Activated CD8-positive, alpha-beta T cell treated with anti-CD3 and anti-CD28 coated beads for 36 hours (primary cell): ENCODE data around the gene TMCC1. TPM values are rescaled to one million over a fixed set of nuclear protein-coding genes. Genes with fewer than 3 reads are reported as not detected.

ENCODE experiments used
- ATAC-seq: fragments of 200-7000 bp; cut with Tn5 transposase; one replicate; pipeline ENCODE4 v1.10.0; 2021; ENCODE audit warnings: mild to moderate bottlenecking, moderate library complexity
- CTCF ChIA-PET: fragments of 350-600 bp; sonication (Branson Sonifier 250); formaldehyde crosslinking; loops from one replicate; lab custom pipeline; 2021; ENCODE audit warnings: antibody characterized with exemption; lab: Charles Lee
- POLR2A ChIA-PET: fragments of 350-600 bp; sonication (Branson Sonifier 250); formaldehyde crosslinking; loops from one replicate; lab custom pipeline; 2021; ENCODE audit warnings: antibody characterized with exemption; lab: Charles Lee
- DNase-seq: peaks from one replicate; pipeline ENCODE4 v3.0.0-alpha.2; 2020
- H3K27ac Mint-ChIP-seq: one replicate; pipeline ENCODE4 v1.8.0; 2021; ENCODE audit warnings: mild to moderate bottlenecking, mixed read lengths
- H3K27me3 Mint-ChIP-seq: one replicate; pipeline ENCODE4 v1.8.0; 2021; ENCODE audit warnings: mixed read lengths
- H3K36me3 Mint-ChIP-seq: one replicate; pipeline ENCODE4 v1.8.0; 2021; ENCODE audit warnings: low read depth, mixed read lengths
- H3K4me1 Mint-ChIP-seq: one replicate; pipeline ENCODE4 v1.8.0; 2021; ENCODE audit warnings: low read depth, mixed read lengths
- H3K4me3 Mint-ChIP-seq: one replicate; pipeline ENCODE4 v1.8.0; 2021; ENCODE audit warnings: mild to moderate bottlenecking, moderate library complexity, mixed read lengths
- H3K9me3 Mint-ChIP-seq: one replicate; pipeline ENCODE4 v1.8.0; 2021; ENCODE audit warnings: mixed read lengths
- CTCF ChIP-seq: fragments of 200-600 bp; IDR thresholded peaks from one replicate; pipeline ENCODE4 v1.8.0; 2022; ENCODE audit warnings: antibody characterized with exemption, mild to moderate bottlenecking
- intact Hi-C: fragments of 100-400 bp; cut with micrococcal nuclease; formaldehyde crosslinking; loops from one replicate; pipeline ENCODE4 v1.10.0; 2022
- total RNA-seq, 2 experiments: library from RNA; stranded (reverse); gene quantifications; one replicate each; pipeline ENCODE4 v1.2.3, GENCODE V29; 2021

TMCC1 gene
- total RNA-seq, 2 experiments from 2014 or later = 14.1 to 18.0 TPM

- Mint-ChIP-seq H3K27ac (no peak overlapping the region), H3K4me1 (peaks cover 2% of the 10 kb centered on the region), H3K27me3 (peaks cover 2% of the 10 kb centered on the region), H3K4me3 (no peak overlapping the region), H3K36me3 (no peaks in the 10 kb centered on the region), H3K9me3 (no peaks in the 10 kb centered on the region)
- ChIA-PET POLR2A (no interaction called here), CTCF (no interaction called here)
- no peak for TF ChIP-seq CTCF
- intact Hi-C loops = loop anchor here (10.0 kb wide), 1 partner anchor 444 kb away; no protein-coding TSS in a partner anchor
- DNase-seq = peak; percentile 6
- no peak for ATAC-seq
These were observed 44.8 kb upstream of the TMCC1 start for GRCh38 chr3:129938140-129938930.

- Mint-ChIP-seq H3K4me3 (no peak overlapping the region), H3K27ac (no peak overlapping the region), H3K36me3 (no peaks in the 10 kb centered on the region), H3K9me3 (no peaks in the 10 kb centered on the region), H3K27me3 (peaks cover 2% of the 10 kb centered on the region), H3K4me1 (peaks cover 2% of the 10 kb centered on the region)
- no peak for DNase-seq
- no peak for TF ChIP-seq CTCF
- ChIA-PET CTCF (no interaction called here), POLR2A (no interaction called here)
- ATAC-seq = no peak
- intact Hi-C loops = loop anchor here (10.0 kb wide), 1 partner anchor 443 kb away; no protein-coding TSS in a partner anchor
These were observed 44.2 kb upstream of the TMCC1 start for GRCh38 chr3:129937717-129938116.

- no peaks in the 10 kb centered on the region for H3K27me3 Mint-ChIP-seq
- no peaks in the 10 kb centered on the region for H3K36me3 Mint-ChIP-seq
- peak overlapping the region; percentile 32 for H3K4me3 Mint-ChIP-seq
- ATAC-seq = peak; percentile 49
- POLR2A ChIA-PET = no interaction called here
- H3K9me3 Mint-ChIP-seq = no peaks in the 10 kb centered on the region
- peak; percentile 35 for DNase-seq
- intact Hi-C loops = loop anchor here (10.0 kb wide), 1 partner anchor 442 kb away; no protein-coding TSS in a partner anchor
- H3K4me1 Mint-ChIP-seq = peaks cover 2% of the 10 kb centered on the region
- TF ChIP-seq CTCF = no peak
- CTCF ChIA-PET = interaction anchor here (0.9 kb wide), 1 partner anchor 108 kb away, joined by 4 read pairs; no protein-coding TSS in a partner anchor
- H3K27ac Mint-ChIP-seq = no peak overlapping the region
These were observed 43.2 kb upstream of the TMCC1 start for GRCh38 chr3:129936757-129937156.

- intact Hi-C loops = loop anchor here (1.0 to 10.0 kb wide), 4 partner anchors 107 to 440 kb away; no protein-coding TSS in a partner anchor
- peak; percentile 94 for TF ChIP-seq CTCF
- POLR2A ChIA-PET = no interaction called here
- CTCF ChIA-PET = interaction anchor here (0.7 to 2.5 kb wide), 23 partner anchors 8 to 444 kb away, joined by 3 to 12 read pairs (median 4); no protein-coding TSS in a partner anchor
- Mint-ChIP-seq H3K4me3 (no peak overlapping the region), H3K27ac (no peak overlapping the region), H3K36me3 (no peaks in the 10 kb centered on the region), H3K27me3 (no peaks in the 10 kb centered on the region), H3K4me1 (peaks cover 2% of the 10 kb centered on the region), H3K9me3 (peaks cover 3% of the 10 kb centered on the region)
- ATAC-seq (peak; percentile 61), DNase-seq (peak; percentile 48)
These were observed 41.0 kb upstream of the TMCC1 start for GRCh38 chr3:129934234-129935123.
